ENCODE measurements around the gene DSC1. TPM values are rescaled to one million over a fixed set of nuclear protein-coding genes. Genes with fewer than 3 reads are reported as not detected.

The DSC1 gene
- total RNA-seq, 2 donors from 2014 or later, result not detected

GRCh38 chr18:31102941-31103340 is 59.7 kb downstream of the DSC1 start:
- Mint-ChIP-seq H3K27ac (no peak overlapping the region), H3K27me3 (peaks cover 13% of the 10 kb centered on the region), H3K9me3 (peaks cover 7% of the 10 kb centered on the region), H3K4me1 (no peaks in the 10 kb centered on the region), H3K4me3 (no peak overlapping the region), H3K36me3 (ENCODE audit: low read depth) (no peaks in the 10 kb centered on the region)
- ATAC-seq (replicated peaks), result no peak

DNA sequence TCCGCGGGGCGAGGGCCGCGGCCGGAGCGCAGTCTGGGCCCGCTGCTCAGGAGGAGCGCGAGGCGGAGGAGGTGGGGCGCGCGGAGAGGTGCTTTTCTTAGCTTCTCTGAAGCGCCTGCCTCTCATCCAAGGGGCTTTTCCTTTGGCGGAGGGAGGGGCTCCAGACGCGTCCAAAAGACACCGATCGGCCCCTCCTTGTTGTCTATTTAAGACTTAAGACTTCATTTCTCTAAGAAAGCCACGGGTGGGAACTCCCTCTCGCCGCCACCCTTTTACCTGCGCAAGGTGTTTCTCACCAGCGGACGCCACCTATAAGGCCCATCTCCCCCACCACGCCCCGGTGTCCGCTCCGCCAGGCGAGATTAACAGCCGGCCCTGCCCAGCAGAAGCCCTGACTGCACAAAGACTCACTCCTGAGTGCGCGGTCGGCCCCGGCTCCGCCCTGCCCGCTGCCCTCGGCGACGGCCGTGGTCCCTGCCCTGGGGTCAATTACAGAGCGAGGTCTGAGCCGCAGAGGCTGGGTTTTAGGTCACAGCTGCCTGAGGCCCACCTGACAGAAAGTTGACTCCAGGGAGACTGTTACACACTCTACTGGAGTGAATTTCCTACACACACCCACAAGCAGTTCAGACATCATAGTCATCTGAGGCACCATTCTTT is 60.5 kb downstream of the DSC1 start, which contains the start of gene DSC2:
Gene DSC2, minus strand, starts transcription at position 397 of the 660 bp plus-strand sequence. CDS start 450 bp downstream, outside the sequence.
- H3K9me3 Mint-ChIP-seq, result peaks cover 7% of the 10 kb centered on the region
- no peak within 1 kb of the TSS for H3K4me3 Mint-ChIP-seq
- H3K27me3 Mint-ChIP-seq, result peaks cover 13% of the 10 kb centered on the region

DNA sequence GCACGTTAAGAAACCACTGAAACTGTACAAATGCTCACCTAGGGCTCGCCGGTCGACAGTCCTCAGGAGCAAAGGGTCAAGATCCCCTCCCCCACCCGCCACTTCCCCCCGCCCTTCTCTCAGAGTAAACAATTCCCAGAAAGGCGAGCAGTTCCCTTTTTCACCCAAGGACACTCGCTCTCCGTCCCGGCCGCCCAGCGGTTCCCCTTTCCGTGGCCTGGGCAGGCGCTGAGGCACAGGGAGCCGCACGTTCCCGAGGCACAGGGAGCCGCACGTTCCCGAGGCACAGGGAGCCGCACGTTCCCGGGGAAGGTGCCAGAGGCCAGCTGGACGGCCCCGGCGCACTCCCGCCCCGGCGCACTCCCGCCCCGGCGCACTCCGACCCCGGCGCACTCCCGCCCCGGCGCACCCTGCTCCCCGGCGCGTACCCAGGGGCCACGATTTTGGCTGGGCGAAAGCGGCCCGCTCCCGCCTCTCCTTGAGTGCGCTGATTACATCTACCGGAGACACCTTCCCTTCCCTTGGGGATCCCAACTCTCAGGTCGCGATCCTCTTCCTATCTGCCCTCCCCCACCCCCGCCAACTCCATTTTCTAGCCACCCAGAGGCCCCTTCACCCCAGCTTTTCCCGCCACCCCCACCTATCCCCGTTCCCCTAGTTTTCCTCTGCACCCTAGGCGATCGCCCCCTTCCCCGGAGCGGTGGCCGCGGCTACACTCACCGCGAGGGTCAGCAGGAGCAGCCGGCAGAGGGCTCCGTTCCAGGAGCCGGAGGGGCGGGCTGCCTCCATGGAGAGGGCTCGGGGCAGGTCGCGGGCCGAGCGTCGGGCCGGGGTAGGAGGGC is 61.3 kb downstream of the DSC1 start:
- Mint-ChIP-seq H3K4me1 (no peaks in the 10 kb centered on the region), H3K9me3 (peaks cover 3% of the 10 kb centered on the region), H3K4me3 (no peak overlapping the region), H3K36me3 (ENCODE audit: low read depth) (no peaks in the 10 kb centered on the region), H3K27ac (no peak overlapping the region), H3K27me3 (peaks cover 13% of the 10 kb centered on the region)
- no peak for ATAC-seq (replicated peaks)

More for the DNA sequence above, 60.5 kb downstream of the DSC1 start, which contains the start of gene DSC2:
- no peak within 1 kb of the TSS for H3K27ac Mint-ChIP-seq
- no peaks in the 10 kb centered on the region for H3K36me3 Mint-ChIP-seq (ENCODE audit: low read depth)
- ATAC-seq (replicated peaks), result no peak
- no peaks in the 10 kb centered on the region for H3K4me1 Mint-ChIP-seq

DNA sequence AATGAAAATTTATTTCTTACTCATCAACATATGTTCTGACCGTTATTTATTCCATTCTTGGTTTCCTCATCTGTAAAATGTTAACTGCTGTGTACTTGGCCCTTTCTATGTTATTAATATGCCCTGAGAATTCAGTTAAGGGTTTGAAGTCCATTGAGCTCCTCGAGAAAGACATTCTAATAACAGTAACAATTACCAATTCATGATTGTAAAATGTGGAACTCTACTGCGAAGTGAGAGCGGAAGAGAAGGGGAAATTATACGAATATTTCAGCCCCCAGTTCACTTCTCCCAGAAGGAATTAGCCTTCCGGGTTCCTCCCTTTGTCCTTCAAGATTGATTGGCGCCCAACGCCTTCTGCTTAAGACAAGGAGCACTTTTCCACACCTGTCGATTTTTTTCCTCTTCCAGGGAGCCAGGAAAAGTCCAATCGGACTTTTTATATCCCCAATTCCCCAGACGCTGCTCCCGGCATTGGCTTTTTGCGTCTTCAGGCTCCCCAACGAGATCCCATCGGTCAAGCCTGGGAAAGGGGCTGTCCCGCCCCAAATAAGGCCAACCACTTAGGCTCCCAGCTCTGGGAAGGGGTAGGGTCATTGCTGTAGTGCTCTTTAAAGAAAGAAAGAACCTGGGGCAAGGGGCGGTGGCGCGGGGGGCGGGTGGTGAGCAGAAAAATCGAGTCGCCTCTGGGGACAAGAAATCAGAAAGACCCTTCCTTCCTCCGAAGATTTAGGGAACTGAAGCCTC is 62.0 kb downstream of the DSC1 start:
- Mint-ChIP-seq H3K27ac (no peak overlapping the region), H3K4me3 (no peak overlapping the region)

GRCh38 chr18:31099450-31100230 is 63.0 kb downstream of the DSC1 start:
- Mint-ChIP-seq H3K27ac (no peak overlapping the region), H3K9me3 (peaks cover 15% of the 10 kb centered on the region), H3K4me3 (no peak overlapping the region), H3K27me3 (peaks cover 13% of the 10 kb centered on the region), H3K4me1 (no peaks in the 10 kb centered on the region), H3K36me3 (ENCODE audit: low read depth) (no peaks in the 10 kb centered on the region)
- ATAC-seq (replicated peaks), result no peak

More for the DNA sequence above, 62.0 kb downstream of the DSC1 start:
- peaks cover 13% of the 10 kb centered on the region for H3K27me3 Mint-ChIP-seq
- peaks cover 5% of the 10 kb centered on the region for H3K9me3 Mint-ChIP-seq
- H3K36me3 Mint-ChIP-seq (ENCODE audit: low read depth), result no peaks in the 10 kb centered on the region
- no peaks in the 10 kb centered on the region for H3K4me1 Mint-ChIP-seq
- ATAC-seq (replicated peaks), result no peak

DNA sequence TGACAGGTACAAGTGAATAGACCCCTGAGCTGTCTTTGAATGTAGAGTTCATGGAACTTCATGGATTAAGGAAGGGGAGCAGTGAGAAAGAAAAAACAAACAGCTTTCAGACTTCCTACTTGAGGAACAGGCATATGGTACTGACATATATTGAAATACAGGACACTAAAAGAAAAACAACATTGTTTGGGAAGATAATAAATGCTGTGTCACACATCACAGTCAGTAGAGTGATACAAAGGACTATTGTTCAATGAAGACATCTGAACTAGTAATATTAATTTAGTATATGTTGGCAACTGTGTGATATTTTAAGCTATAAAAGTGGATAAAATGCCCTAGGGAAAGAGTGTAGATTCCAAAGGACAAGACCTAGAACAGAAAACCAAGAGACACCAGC is 63.8 kb downstream of the DSC1 start:
- H3K27ac Mint-ChIP-seq, result no peak overlapping the region
- H3K4me1 Mint-ChIP-seq, result no peaks in the 10 kb centered on the region
- ATAC-seq (replicated peaks), result no peak
- H3K27me3 Mint-ChIP-seq, result peaks cover 13% of the 10 kb centered on the region
- peaks cover 15% of the 10 kb centered on the region for H3K9me3 Mint-ChIP-seq
- no peaks in the 10 kb centered on the region for H3K36me3 Mint-ChIP-seq (ENCODE audit: low read depth)
- H3K4me3 Mint-ChIP-seq, result no peak overlapping the region

DNA sequence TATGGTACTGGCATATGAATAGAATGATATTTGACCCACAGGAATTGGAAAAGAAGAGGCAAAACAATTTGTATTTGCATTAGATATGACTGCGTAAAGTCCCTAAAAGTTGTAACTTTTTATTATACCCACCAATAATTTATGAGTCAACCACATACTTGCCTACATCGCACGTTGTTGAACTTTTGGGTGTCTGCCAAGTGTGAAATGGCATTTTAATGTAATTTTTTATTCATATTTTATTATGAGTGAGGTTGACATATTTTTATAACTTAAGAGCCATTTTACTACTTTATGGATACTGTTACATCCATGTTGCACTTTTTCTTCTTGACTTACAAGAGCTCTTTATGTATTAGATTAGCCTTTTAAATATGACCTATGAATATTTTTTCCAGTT is 65.0 kb downstream of the DSC1 start:
- no peak for ATAC-seq (replicated peaks)
- peaks cover 13% of the 10 kb centered on the region for H3K27me3 Mint-ChIP-seq
- no peaks in the 10 kb centered on the region for H3K36me3 Mint-ChIP-seq (ENCODE audit: low read depth)
- H3K9me3 Mint-ChIP-seq, result peaks cover 12% of the 10 kb centered on the region
- H3K27ac Mint-ChIP-seq, result no peak overlapping the region
- no peaks in the 10 kb centered on the region for H3K4me1 Mint-ChIP-seq
- no peak overlapping the region for H3K4me3 Mint-ChIP-seq

DNA sequence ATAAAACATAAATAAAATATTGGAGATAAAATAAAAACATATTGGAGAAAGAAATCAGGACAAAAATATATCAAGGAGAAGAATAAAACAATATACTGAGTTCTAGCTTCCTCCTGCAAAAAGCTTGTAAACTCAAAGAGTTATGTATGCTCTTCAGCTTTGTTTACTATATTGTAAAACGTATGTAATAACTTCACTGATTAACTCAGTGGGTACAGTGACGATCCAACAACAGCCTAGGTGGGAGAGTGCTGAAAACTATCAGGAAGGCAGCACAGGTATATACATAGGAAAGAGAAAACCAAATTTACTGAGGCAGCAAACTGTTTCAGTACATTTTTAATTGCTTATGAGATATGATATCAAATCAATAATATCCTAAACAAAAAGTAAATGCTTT is 68.8 kb downstream of the DSC1 start:
- no peaks in the 10 kb centered on the region for H3K27me3 Mint-ChIP-seq
- no peak overlapping the region for H3K4me3 Mint-ChIP-seq
- H3K36me3 Mint-ChIP-seq (ENCODE audit: low read depth), result no peaks in the 10 kb centered on the region
- H3K27ac Mint-ChIP-seq, result no peak overlapping the region
- peaks cover 26% of the 10 kb centered on the region for H3K9me3 Mint-ChIP-seq
- no peaks in the 10 kb centered on the region for H3K4me1 Mint-ChIP-seq
- ATAC-seq (replicated peaks), result no peak

- H3K27me3 Mint-ChIP-seq, result no peaks in the 10 kb centered on the region
- H3K4me1 Mint-ChIP-seq, result no peaks in the 10 kb centered on the region
- H3K4me3 Mint-ChIP-seq, result no peak overlapping the region
- H3K27ac Mint-ChIP-seq, result no peak overlapping the region
- peaks cover 26% of the 10 kb centered on the region for H3K9me3 Mint-ChIP-seq
- no peaks in the 10 kb centered on the region for H3K36me3 Mint-ChIP-seq (ENCODE audit: low read depth)
- ATAC-seq (replicated peaks), result no peak
Measured at GRCh38 chr18:31093294-31093693, 69.4 kb downstream of the DSC1 start.

- H3K27ac Mint-ChIP-seq, result no peak overlapping the region
- H3K4me1 Mint-ChIP-seq, result no peaks in the 10 kb centered on the region
- no peaks in the 10 kb centered on the region for H3K27me3 Mint-ChIP-seq
- peaks cover 26% of the 10 kb centered on the region for H3K9me3 Mint-ChIP-seq
- H3K36me3 Mint-ChIP-seq (ENCODE audit: low read depth), result no peaks in the 10 kb centered on the region
- no peak overlapping the region for H3K4me3 Mint-ChIP-seq
- ATAC-seq (replicated peaks), result no peak
Measured at GRCh38 chr18:31091350-31091749, 71.3 kb downstream of the DSC1 start.

DNA sequence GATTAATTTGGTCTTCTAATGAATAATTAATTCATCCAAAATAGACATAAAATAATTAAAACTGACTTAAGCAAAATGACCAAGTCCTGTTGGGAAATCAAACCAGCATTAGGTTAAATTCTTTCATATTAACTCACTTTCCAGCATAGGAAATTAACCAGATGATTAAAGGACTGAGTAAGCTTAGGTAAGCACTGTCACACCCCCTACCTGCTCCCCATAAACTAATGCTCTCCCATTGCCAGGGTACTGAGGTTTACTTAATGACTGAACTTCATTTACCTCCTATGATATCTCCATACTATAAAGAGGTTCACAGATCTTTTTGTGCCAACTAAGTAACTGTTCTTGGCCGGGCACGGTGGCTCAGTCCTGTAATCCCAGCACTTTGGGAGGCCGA is 74.1 kb downstream of the DSC1 start:
- no peaks in the 10 kb centered on the region for H3K4me1 Mint-ChIP-seq
- no peak overlapping the region for H3K4me3 Mint-ChIP-seq
- no peaks in the 10 kb centered on the region for H3K27me3 Mint-ChIP-seq
- ATAC-seq (replicated peaks), result no peak
- H3K27ac Mint-ChIP-seq, result no peak overlapping the region
- peaks cover 19% of the 10 kb centered on the region for H3K9me3 Mint-ChIP-seq
- no peaks in the 10 kb centered on the region for H3K36me3 Mint-ChIP-seq (ENCODE audit: low read depth)

DNA sequence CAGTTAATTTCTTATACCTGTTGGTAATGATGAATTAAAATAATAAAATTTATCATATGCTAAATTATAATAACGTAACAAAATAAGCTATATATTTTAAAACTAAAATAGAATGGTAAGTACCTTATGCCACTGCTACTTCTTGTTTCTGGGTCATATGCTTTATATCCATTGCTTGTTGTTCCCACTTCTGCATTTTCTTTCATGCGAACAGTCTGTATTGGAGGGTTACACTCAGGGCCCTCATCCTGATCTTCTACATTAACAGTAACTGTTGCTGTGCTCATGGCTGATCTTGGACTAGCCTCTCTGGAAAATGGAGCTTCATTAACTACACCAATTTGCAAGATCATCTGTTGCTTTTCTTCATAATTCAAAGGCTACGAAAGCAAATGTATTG is 82.7 kb downstream of the DSC1 start:
- H3K4me3 Mint-ChIP-seq, result no peak overlapping the region
- no peaks in the 10 kb centered on the region for H3K36me3 Mint-ChIP-seq (ENCODE audit: low read depth)
- H3K27ac Mint-ChIP-seq, result no peak overlapping the region
- H3K27me3 Mint-ChIP-seq, result no peaks in the 10 kb centered on the region
- ATAC-seq (replicated peaks), result no peak
- peaks cover 7% of the 10 kb centered on the region for H3K9me3 Mint-ChIP-seq
- no peaks in the 10 kb centered on the region for H3K4me1 Mint-ChIP-seq

Measured in activated T-helper 17 cell treated with anti-CD3 and anti-CD28 coated beads, Interleukin-2, amount 50 U/mL, for 72 hours (primary cell).